ENCODE results near the gene ATP10D.

The ATP10D gene

DNA sequence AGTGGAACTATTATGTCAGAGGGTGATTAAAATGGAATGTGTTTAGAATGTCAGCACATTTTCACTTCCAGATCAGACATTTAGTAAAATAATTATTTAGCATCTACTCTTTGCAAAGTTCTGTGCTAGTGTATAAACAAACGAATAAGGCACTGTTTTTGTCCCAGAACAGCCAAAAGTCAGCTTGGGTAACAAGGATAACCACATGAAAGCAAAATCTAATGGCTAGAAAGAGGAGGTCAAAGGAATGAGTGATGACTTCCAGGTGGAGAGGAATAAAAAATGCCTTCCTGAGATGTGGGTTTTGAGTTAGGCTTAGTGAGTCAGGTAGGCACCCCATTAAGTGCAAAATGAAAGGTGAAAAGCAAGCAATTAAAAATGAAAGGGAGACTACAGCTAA is 112.6 kb downstream of the ATP10D start:
- DNase-seq = no peak
- H3K36me3 ChIP-seq = peaks cover under 1 to 14% (median 13%) of the 10 kb centered on the region in 3 donors
- no peaks in the 10 kb centered on the region for H3K4me1 ChIP-seq
- TF ChIP-seq, protein P1, sequence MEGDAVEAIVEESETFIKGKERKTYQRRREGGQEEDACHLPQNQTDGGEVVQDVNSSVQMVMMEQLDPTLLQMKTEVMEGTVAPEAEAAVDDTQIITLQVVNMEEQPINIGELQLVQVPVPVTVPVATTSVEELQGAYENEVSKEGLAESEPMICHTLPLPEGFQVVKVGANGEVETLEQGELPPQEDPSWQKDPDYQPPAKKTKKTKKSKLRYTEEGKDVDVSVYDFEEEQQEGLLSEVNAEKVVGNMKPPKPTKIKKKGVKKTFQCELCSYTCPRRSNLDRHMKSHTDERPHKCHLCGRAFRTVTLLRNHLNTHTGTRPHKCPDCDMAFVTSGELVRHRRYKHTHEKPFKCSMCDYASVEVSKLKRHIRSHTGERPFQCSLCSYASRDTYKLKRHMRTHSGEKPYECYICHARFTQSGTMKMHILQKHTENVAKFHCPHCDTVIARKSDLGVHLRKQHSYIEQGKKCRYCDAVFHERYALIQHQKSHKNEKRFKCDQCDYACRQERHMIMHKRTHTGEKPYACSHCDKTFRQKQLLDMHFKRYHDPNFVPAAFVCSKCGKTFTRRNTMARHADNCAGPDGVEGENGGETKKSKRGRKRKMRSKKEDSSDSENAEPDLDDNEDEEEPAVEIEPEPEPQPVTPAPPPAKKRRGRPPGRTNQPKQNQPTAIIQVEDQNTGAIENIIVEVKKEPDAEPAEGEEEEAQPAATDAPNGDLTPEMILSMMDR (IDR thresholded peaks at IDR 0.05) = no peak
- no peak overlapping the region for H3K27ac ChIP-seq
- H3K9me3 ChIP-seq = no peaks in the 10 kb centered on the region
- H3K27me3 ChIP-seq = no peaks in the 10 kb centered on the region
- intact Hi-C loops (cut with DNase I; ENCODE audit: low total_unique reads) = no loop called here
- H3K4me3 ChIP-seq = no peak overlapping the region

DNA sequence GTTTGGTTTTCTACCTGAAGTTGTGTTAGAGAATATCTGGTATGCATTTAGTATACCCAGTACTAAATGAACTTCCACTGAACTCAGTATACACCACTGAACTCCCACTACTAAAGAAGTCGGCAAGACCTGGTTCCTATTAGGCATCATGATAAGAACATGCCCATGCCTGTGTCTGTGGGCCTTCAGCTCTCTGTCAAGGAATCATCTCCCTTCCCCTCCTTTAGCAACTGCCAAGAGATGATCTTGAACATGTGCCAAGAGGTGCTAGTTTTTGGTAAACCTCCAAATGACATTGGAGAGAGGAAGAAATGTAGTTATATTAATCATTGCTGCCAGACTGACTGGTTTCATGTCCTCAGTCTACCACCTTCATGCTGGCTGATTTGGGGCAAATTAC is 113.2 kb downstream of the ATP10D start:
- H3K4me3 ChIP-seq = no peak overlapping the region
- H3K27ac ChIP-seq = no peak overlapping the region
- TF ChIP-seq, protein P1 (IDR thresholded peaks at IDR 0.05) = no peak
- peaks cover 4 to 14% (median 9%) of the 10 kb centered on the region in 3 donors for H3K36me3 ChIP-seq
- intact Hi-C loops (cut with DNase I; ENCODE audit: low total_unique reads) = no loop called here
- DNase-seq = no peak
- H3K27me3 ChIP-seq = no peaks in the 10 kb centered on the region
- no peaks in the 10 kb centered on the region for H3K9me3 ChIP-seq
- H3K4me1 ChIP-seq = no peaks in the 10 kb centered on the region

DNA sequence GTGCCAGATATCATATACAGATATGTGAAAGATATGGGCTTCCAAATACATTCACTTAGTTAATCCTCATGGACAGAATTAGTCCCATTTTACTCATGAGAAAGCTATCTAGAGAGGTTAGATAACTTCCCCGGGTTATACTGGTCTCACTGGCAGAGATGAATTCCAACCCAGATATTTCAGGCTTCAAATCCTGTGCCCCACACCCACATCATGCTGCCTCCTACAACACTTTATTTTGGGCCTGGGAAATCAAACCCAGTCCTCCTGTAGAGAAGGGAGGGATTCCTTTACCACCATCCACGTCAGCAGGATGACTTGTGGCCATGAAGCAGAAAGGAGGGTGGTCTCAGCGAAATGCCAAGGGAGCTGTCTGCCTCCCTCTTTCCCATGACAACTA is 113.8 kb downstream of the ATP10D start:
- intact Hi-C loops (cut with DNase I; ENCODE audit: low total_unique reads) = no loop called here
- Histone ChIP-seq H3K4me1 (no peaks in the 10 kb centered on the region), H3K27ac (no peak overlapping the region), H3K36me3 (peaks cover 6 to 11% (median 9%) of the 10 kb centered on the region in 3 donors), H3K27me3 (no peaks in the 10 kb centered on the region), H3K4me3 (no peak overlapping the region), H3K9me3 (no peaks in the 10 kb centered on the region)
- DNase-seq = no peak
- TF ChIP-seq, protein P1 (IDR thresholded peaks at IDR 0.05) = no peak

DNA sequence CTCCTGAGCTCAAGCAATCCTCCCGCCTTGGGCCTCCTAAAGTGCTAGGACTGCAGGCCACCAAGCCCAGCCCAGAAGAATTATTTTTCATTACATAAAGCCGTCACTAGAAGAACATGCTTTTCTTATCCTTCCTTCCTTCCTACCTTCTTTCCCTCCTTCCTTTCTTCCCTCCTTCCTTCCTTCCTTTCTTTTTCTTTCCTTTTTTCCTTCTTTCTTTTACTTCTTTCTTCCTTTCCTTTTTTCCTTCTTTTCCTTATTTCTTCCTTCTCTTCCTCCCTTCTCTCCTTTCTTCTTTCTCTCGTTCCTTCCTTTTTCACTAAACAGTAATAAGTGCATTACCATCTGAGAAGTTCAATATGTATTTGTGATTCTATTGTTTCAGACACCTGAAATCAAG is 121.4 kb downstream of the ATP10D start:
- Histone ChIP-seq H3K27ac (no peak overlapping the region), H3K4me1 (no peaks in the 10 kb centered on the region), H3K9me3 (no peaks in the 10 kb centered on the region), H3K36me3 (peaks cover 0 to 11% (median 6%) of the 10 kb centered on the region in 3 donors), H3K27me3 (no peaks in the 10 kb centered on the region), H3K4me3 (no peak overlapping the region)
- TF ChIP-seq, protein P1 (IDR thresholded peaks at IDR 0.05) = no peak
- DNase-seq = no peak
- intact Hi-C loops (cut with DNase I; ENCODE audit: low total_unique reads) = no loop called here

DNA sequence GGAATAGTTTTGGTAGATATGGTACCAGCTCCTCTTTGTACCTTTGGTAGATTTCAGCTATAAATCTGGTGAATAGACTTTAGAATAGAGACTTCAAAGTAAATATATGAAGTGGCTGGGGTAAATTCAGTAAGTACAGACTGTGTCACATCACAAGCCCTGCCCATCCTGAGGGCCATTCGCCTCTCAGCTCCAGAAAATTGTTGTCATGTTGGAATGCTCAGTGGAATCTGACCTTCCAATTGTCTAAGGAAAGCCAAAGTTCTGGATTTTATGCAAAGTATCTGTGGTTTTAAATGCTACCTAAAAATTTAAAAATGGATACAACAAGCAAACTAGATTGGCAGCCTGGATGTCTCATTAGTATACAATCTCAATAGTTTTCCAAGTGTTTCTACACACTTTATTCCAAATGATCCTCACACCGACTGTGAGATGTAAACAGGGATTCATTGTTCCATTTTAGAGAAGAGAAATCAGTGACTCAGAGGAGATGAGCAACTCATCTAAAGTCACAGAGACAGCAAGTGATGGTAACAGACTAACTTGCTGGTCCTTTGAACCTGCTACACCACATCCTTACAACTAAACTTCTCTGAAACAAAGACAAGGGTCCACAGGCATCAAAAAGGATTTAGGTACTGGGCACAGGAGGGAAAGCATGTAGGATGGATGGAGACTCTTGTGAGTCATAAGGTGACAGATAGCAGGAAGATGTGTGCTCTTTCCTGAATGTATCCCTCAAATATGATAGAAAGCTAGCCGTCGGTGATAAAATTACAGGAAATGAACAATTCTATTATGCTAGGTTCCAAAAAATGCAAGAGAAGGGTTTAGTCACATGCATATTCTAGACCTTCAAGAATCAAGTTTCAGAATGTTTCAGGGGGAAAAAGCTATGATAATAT is 127.3 kb downstream of the ATP10D start:
- intact Hi-C loops (cut with DNase I; ENCODE audit: low total_unique reads) = no loop called here
- H3K9me3 ChIP-seq = no peaks in the 10 kb centered on the region
- DNase-seq = no peak
- H3K36me3 ChIP-seq = peaks cover 0 to 4% (median 0%) of the 10 kb centered on the region in 3 donors
- no peak overlapping the region for H3K27ac ChIP-seq
- TF ChIP-seq, protein P1 (IDR thresholded peaks at IDR 0.05) = no peak
- no peak overlapping the region for H3K4me3 ChIP-seq
- H3K27me3 ChIP-seq = no peaks in the 10 kb centered on the region
- no peaks in the 10 kb centered on the region for H3K4me1 ChIP-seq
